Left lung (tissue), 10 donors: ENCODE data around the gene SLC36A4. TPM values are rescaled to one million over a fixed set of nuclear protein-coding genes. Genes with fewer than 3 reads are reported as not detected.

Experiments
- ATAC-seq: fragments of 200-7000 bp; cut with Tn5 transposase; one replicate; pipeline ENCODE4 v1.9.1; 2020; ENCODE audit warnings: moderate library complexity
- DNase-seq, 4 donors: peaks; one replicate each; pipeline ENCODE4 v3.0.0-alpha.2; 2013 to 2020
- H3K27ac ChIP-seq, 2 donors: fragments of 200-600 bp; sonication (generic) in 1 of 2; one replicate each; pipeline versions ENCODE4 v1.5.0 to v1.8.0; 2020 to 2021
- H3K27me3 ChIP-seq, 2 donors: fragments of 200-600 bp; sonication (generic) in 1 of 2; one replicate each; pipeline versions ENCODE4 v1.5.0 to v1.8.0; 2020 to 2021
- H3K36me3 ChIP-seq, 2 donors: fragments of 200-600 bp; sonication (generic) in 1 of 2; one replicate each; pipeline versions ENCODE4 v1.5.0 to v1.8.0; 2020 to 2021
- H3K4me1 ChIP-seq, 2 donors: fragments of 200-600 bp; one replicate each; pipeline ENCODE4 v1.8.0; 2021
- H3K4me3 ChIP-seq, 2 donors: fragments of 200-600 bp; sonication (generic) in 1 of 2; one replicate each; pipeline versions ENCODE4 v1.5.0 to v1.8.0; 2020 to 2021; ENCODE audit warnings: mild to moderate bottlenecking in 1 of 2
- H3K9me3 ChIP-seq, 2 donors: fragments of 200-600 bp; sonication (generic) in 1 of 2; one replicate each; pipeline versions ENCODE4 v1.5.0 to v1.8.0; 2020 to 2021
- CTCF ChIP-seq, 2 donors: fragments of 200-600 bp; sonication (generic) in 1 of 2; IDR thresholded peaks; one replicate each; pipeline versions ENCODE4 v1.5.0 to v1.8.0; 2021; ENCODE audit warnings: antibody characterized with exemption in 2 of 2
- intact Hi-C, 2 donors: fragments of 100-400 bp; cut with DNase I; formaldehyde crosslinking; loops; one replicate each; pipeline versions ENCODE4 v1.11.2 to v1.14.2; 2022
- polyA plus RNA-seq, 6 donors: library from polyadenylated mRNA; unstranded; fragments of 120-200 nt; gene quantifications; one replicate each; pipeline ENCODE4 v1.2.1, GENCODE V29; 2013; ENCODE audit not compliant: insufficient read length in 6 of 6
- total RNA-seq, 2 donors: library from RNA; stranded (reverse); fragmentation: NEBNext Ultra II Directional; extraction: Animal tissue kit (Norgen Biotek cat#: 25700); gene quantifications; one replicate each; pipeline ENCODE4 v1.2.1, GENCODE V29; 2021
- donor health status: DM: no; HTN: yes; CAD: no.
- donor health status: DM: no; HTN: no; CAD: no.

Gene SLC36A4
- total and polyA plus RNA-seq, 8 donors, result 10.3 to 29.4 (median 19.0) TPM

- ATAC-seq, result no peak
- DNase-seq, result no peak
- no peak for TF ChIP-seq CTCF (IDR thresholded peaks at IDR 0.05)
- Histone ChIP-seq H3K27me3 (no peaks in the 10 kb centered on the region), H3K27ac (no peak overlapping the region), H3K9me3 (no peaks in the 10 kb centered on the region), H3K36me3 (peaks cover 0 to 46% of the 10 kb centered on the region in 2 donors), H3K4me1 (no peaks in the 10 kb centered on the region), H3K4me3 (no peak overlapping the region)
- intact Hi-C loops, result no loop called here
Measured at GRCh38 chr11:93166194-93166593, 31.6 kb downstream of the SLC36A4 start.

GRCh38 chr11:93160808-93161207 lies 37.0 kb downstream of the SLC36A4 start:
- DNase-seq, result no peak
- no peak for TF ChIP-seq CTCF (IDR thresholded peaks at IDR 0.05)
- intact Hi-C loops, result no loop called here
- no peak overlapping the region for H3K4me3 ChIP-seq
- peaks cover 0 to 68% of the 10 kb centered on the region in 2 donors for H3K36me3 ChIP-seq
- no peaks in the 10 kb centered on the region for H3K4me1 ChIP-seq
- no peak overlapping the region for H3K27ac ChIP-seq
- no peak for ATAC-seq
- H3K27me3 ChIP-seq, result no peaks in the 10 kb centered on the region
- H3K9me3 ChIP-seq, result no peaks in the 10 kb centered on the region

DNA sequence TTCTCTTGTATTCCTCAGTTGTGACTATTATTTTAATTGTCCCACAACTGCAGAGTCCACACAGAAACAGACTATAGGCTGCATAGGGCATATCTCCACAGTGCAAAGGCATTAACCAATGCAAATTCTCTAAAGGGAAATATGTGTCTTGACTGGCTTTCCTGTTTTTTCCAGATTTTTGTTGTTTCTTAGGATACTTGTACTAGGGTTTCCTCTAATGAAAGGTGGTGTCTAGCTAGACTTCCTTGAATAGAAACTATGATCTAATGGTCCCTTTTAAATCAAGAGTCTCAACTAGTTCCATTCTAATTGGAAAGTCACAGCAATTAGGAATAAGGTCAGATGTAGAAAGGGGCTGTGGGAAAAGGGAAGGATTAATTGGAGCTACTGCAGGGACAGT lies 37.6 kb downstream of the SLC36A4 start:
- Histone ChIP-seq H3K4me3 (no peak overlapping the region), H3K9me3 (no peaks in the 10 kb centered on the region), H3K4me1 (no peaks in the 10 kb centered on the region), H3K27me3 (no peaks in the 10 kb centered on the region), H3K36me3 (peaks cover 0 to 61% of the 10 kb centered on the region in 2 donors), H3K27ac (no peak overlapping the region)
- TF ChIP-seq CTCF (IDR thresholded peaks at IDR 0.05), result no peak
- ATAC-seq, result no peak
- no peak for DNase-seq
- intact Hi-C loops, result no loop called here

GRCh38 chr11:93159721-93160120 lies 38.1 kb downstream of the SLC36A4 start:
- Histone ChIP-seq H3K27me3 (no peaks in the 10 kb centered on the region), H3K4me3 (no peak overlapping the region), H3K27ac (no peak overlapping the region), H3K36me3 (peaks cover 0 to 57% of the 10 kb centered on the region in 2 donors), H3K4me1 (no peaks in the 10 kb centered on the region), H3K9me3 (no peaks in the 10 kb centered on the region)
- intact Hi-C loops, result no loop called here
- ATAC-seq (no peak), DNase-seq (no peak)
- TF ChIP-seq CTCF (IDR thresholded peaks at IDR 0.05), result no peak

DNA sequence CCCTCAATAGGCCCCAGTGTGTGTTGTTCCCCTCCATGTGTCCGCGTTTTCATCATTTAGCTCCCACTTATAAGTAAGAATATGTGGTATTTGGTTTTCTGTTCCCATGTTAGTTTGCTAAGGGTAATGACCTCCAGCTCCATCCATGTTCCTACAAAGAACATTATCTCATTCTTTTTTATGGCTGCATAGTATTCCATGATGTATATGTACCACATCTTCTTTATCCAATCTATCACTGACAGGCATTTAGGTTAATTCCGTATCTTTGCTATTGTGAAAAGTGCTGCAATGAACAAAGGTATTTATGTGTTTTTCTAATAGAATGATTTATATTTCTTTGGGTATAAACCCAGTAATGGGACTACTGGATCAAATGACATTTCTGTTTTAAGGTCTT lies 42.1 kb downstream of the SLC36A4 start:
- Histone ChIP-seq H3K27ac (no peak overlapping the region), H3K27me3 (no peaks in the 10 kb centered on the region), H3K4me3 (no peak overlapping the region), H3K9me3 (no peaks in the 10 kb centered on the region), H3K4me1 (no peaks in the 10 kb centered on the region), H3K36me3 (peaks cover 0 to 24% of the 10 kb centered on the region in 2 donors)
- intact Hi-C loops, result no loop called here
- no peak for TF ChIP-seq CTCF (IDR thresholded peaks at IDR 0.05)
- DNase-seq (no peak), ATAC-seq (no peak)
